ENCODE measurements around the gene GNPTG.
A peak's percentile ranks its signal among the peaks of the same experiment; 100 is the strongest.

The GNPTG gene

DNA sequence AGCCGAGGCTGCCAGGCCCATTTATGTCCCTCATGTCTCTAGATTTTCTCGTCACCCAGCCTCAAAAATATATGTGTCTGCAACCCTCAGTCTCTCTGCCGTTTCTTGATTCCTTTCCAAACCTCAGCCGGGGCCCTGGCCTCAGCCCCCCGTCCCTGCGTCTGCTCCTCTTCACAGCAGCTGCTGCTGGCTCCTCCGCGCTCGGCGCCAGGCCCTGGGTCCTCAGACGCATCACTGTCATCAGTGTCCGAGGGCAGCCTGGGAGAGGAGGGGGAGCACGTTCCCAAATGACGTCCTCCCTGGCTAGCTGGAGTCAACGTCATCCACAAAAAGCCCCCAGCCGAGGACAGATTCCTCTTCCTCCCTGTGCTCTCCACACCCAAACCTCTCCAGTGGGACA, 2.4 kb upstream of the GNPTG start:
- no peak for DNase-seq

DNA sequence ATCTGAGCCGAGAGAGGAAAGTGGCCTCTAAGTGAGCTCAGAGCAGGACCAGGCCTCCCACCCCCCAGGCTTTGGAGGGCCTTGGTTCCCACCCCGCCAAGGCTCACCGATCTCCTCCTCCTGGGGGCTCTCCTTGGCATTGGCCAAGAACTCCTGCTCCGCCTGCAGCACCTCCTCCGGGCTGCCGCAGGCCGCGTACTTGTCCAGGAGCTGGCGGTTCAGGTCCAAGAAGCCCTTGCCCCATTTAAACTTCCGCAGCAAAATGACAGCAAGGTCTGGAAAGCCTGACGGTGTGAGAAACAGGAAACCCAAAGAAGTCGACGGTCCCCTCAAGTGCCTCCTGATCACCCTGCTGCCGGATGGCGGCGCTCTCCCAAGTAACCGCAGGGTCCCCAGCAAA, 1.8 kb upstream of the GNPTG start:
- no peak for DNase-seq

DNA sequence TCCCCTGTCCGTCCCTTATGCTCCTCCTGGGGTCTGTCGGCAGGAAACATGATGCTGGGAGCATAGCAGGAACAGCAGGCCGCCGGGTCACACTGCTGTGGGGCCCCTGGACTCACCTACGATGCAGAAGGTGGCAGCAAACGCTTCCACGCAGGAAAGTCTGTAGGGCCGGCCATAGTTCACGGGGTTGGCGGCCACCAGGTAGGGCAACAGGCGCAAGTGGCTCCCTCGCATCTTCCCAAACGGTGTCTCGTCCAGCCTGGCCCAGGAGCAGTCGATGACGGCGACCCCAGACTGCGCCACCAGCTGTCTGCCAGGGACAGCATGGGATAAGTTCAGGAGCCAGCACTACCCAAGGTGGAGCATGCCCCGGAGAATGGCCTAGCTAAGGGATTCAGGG, 1.0 kb upstream of the GNPTG start:
- DNase-seq: no peak

DNA sequence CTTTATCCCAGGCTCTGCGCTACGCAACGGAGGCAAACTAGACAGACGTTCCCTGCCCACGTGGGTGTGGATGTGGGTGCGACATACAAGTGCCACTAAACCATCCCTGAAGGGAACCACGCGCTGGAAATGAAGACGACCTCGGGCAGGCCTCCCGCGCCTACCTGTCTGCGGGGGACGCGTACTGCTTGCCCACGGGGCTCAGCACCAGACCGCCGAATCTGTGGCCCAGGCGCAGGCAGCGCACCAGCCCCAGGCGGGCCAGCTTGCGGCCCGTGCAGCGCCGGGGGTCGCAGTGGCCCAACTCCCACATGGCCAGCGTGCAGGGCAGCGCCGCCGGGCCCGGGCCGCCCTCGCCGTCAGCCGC, 533 bp upstream of the GNPTG start:
- DNase-seq: no peak

DNA sequence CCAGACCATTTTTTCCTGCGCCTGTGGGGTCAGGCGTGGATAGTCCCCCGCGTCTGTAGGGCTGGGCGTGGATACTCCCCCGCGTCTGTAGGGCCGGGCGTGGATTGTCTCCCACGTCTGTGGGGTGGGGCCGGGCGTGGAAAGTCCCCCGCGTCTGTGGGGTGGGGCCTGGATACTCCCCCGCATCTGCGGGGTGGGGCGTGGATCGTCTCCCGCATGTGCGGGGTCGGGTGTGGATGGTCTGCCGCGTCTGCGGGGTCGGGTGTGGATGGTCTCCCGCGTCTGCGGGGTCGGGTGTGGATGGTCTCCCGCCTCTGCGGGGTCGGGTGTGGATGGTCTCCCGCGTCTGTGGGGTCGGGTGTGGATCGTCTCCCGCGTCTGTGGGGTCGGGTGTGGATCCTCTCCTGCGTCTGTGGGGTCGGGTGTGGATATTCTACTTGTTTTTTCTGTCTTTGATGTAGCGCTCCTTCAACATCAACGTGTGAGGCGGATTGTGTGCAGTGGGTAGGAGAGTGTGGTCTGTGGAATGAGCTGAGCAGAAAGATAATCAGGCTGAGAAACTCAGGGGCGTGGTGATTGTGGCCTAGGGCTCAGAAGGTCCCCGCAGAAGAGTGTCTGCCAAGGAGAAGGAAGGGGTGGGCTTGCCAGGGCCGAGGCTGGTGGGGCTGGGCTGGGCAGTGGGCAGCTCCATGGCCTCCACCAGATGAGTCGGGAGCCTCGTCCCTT, 3.2 kb downstream of the GNPTG start:
- no peak for DNase-seq

DNA sequence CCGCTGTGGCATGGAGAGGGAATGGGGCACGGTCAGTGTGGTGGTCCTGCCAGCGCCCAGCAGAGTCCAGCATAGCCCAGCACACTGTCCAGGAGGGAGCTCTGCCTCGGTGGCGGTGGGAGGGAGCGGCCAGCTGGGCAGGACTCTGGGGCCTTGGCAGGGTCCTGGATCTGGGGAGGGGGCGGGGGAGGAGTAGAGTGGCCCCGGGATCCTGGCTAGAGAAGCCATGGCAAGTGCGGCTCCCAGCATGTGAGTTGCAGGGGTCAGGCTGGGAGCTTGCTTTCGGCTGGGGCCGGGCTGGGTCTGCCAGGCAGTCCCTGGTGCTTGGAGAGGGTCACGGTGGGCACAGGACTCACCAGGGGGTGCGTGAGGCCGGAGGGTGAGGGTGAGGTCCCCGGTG, 3.9 kb downstream of the GNPTG start:
- no peak for DNase-seq

DNA sequence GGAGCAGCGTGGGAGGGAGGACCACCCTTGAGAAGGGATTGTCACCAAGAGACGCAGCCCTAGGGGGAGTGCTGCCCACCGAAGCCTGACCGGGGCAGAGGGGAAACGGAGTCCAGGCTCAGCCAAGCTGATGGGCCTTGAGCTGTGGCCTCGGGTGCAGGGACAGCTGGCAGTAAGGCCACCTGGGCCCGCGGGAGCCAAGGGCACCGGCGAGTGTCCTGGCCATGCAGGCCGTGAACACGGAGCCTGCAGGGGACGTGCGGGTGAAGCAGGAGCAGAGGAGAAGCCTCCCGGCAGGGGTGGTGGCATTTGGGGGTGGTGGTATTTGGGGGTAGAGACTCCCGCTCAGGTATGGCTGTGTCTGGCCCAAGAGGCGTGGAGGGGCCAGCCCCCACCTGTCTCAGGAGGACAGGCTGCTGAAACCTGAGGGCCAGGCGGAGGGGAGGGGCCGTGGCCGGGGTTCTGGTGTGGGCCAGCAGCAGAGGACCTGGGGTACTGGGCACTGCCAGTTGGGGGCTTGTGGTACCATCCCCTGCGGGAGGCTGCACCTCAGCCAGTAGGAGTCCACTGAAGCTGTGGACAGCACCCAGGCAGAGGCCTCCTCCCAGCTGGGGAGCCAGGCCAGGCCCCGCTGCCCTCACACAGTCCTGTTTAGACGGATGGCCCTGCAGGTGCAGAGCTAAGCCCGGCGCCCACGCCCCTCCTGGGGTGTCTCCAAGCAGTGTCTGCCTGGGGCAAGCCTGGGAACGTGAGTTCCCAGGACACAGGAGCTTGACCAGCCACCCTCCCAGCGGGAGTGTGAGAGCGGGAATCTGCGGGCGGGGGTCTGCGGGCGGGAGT, 4.5 kb downstream of the GNPTG start:
- no peak for DNase-seq

DNA sequence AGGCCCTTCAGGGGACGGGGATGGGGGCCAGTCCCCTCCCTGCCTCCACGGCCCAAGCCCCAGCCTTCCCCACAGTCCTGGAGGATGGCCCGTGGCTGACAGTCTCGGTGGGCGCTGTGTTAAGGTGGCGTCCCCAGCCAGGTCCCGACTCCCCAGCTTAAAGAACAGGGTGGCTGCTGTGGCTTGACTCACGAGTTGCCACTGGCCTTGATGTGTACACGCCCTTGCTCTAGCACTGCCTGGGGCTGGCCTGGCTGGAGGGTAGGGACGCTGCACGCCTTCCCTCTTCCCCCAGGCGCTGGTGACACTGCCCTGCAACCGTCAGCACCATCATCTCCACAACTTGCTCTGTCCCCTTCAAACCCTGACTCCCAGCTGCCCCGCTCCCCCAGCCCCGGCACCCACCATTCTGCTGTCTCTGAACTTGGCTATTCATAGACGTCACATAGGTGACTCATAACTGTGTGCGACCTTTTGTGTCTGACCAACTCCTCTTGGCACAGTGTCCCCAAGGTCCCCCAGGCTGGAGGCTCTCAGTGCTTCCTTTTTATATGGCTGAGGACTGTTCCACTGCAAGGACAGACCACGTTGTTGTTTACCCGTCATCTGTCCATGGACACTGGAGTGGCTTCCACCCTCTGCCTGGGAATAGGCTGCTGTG, 6.3 kb downstream of the GNPTG start:
- no peak for DNase-seq

DNA sequence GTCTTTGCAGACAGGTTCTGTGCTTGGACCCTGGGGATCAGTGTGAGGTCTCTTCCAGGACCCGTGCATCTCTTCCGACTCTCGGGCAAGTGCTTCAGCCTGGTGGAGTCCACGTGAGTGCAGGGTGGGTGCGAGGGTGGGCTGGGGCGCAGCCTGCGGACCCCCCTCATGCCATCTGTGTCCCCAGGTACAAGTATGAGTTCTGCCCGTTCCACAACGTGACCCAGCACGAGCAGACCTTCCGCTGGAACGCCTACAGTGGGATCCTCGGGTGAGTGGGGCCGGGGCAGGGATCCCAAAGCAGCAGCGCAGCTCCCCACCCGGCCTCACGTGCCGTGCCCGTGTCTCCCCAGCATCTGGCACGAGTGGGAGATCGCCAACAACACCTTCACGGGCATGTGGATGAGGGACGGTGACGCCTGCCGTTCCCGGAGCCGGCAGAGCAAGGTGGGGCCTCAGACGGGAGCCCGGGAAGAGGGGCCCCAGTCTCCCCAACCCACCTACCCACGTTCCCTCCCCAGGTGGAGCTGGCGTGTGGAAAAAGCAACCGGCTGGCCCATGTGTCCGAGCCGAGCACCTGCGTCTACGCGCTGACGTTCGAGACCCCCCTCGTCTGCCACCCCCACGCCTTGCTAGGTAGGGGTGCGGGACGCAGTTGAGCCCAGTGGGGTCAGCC, 10.1 kb downstream of the GNPTG start:
- DNase-seq: no peak

DNA sequence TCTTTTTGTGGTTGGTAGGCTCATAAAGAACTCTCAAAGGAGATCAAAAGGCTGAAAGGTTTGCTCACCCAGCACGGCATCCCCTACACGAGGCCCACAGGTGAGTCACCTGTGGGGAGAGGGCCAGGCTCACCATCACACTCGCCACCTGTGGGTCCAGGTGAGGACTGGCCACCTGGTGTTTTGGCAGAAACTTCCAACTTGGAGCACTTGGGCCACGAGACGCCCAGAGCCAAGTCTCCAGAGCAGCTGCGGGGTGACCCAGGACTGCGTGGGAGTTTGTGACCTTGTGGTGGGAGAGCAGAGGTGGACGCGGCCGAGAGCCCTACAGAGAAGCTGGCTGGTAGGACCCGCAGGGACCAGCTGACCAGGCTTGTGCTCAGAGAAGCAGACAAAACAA, 11.1 kb downstream of the GNPTG start:
- no peak for DNase-seq

DNA sequence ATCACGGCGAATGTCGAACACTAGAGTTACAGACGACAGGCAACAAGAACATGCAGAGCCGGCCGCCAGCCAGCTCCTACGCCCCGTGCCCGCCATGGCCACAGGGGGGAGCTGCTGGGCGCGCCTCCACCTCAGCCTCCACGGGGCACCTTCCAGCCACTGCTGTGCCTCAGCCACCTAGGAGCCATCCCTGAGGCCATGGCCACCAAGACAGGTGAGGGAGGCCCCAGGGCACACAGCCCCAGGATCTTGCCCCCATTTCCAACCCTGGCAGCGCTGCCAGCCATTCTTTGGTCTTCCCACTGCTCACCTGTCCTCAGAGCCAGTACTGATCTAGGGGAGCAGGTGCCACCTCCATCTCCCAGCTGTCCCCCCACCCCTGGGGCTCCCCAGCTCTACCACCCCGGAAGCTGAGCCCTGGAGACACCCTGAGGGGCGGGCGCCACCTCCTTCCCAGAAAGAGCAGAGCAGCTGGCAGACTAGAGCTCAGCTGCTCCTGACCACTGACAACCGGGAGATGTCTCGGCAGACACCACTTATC, 11.8 kb downstream of the GNPTG start:
- peak; percentile 4 for DNase-seq

DNA sequence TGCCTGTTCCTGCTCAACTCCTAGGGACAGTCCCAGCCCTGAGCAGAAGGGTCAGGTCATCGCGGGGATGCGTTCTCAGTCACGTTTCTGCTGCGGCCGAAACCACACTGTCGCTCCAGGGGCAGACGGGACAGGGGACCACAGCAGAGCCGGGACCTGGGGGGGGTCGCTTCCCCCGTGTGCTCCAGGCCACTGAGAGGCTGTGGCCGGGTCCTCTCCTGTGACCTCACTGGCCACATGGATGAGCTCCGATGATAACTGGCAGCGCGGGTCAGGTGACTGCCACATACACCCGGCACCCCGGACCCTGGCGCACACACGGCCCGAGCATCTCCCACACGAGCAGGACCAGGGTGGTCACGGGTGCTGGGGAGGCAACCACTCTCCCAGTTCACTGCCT, 12.8 kb downstream of the GNPTG start:
- no peak for DNase-seq

DNA sequence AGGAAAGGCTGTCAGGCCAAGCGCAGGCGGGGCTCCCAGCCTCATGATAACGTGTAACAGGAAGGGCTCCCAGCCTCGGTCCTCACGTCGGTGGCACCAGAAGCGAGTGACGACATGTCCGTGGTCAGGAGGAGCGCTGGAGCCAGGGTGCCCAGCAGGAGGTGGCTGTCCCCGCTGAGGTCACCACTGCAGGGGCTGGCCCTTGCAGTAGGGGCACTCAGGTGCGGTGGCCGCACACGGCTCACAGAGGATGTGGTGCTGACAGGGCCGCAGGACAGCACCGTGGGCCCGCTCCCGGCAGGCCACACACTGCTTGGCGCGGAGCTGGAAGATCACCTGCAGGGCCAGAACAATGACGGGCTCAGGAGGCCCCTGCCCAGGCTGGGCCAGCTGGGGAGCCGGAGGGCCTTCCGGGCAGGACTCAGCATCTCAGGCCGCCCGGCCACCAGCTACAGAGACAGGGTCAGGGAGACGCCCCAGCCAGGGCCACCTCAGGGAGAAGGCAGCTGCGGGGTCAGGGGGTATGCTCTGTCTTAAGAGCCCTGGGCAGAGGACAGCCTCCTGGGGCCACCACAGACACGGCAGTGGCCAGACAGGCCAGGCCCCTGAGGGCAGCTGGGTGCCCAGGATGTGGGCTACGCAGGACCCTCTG, 14.5 kb downstream of the GNPTG start:
- DNase-seq: no peak

DNA sequence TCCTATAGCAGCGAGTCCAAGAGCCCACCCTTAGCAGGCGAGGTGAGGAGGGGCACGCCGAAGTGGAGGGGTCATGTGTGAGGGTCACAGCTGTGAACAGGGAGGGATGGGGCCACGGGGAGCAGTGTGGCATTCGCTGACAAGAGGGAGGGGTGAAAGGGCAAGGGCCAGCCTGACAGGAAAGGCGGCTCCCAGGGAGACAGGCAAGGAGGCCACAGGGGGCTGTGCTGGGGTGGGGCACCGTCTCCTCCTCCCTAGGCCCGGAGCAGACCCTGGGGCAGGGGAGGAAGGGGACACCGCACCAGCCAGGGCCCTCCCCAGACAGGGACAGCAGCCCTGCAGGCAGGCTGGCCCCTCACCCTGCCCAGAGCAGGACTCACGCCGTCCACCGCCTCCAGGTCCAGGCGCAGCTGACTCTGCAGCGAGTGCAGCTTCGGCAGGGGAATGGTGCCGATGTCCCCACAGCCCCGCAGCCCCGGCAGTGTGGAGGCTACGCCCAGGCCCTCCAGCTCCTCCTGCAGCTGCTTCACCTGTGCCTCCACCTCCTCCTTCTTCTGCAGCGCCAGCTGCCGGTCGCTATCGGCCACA, 15.1 kb downstream of the GNPTG start:
- DNase-seq: no peak

DNA sequence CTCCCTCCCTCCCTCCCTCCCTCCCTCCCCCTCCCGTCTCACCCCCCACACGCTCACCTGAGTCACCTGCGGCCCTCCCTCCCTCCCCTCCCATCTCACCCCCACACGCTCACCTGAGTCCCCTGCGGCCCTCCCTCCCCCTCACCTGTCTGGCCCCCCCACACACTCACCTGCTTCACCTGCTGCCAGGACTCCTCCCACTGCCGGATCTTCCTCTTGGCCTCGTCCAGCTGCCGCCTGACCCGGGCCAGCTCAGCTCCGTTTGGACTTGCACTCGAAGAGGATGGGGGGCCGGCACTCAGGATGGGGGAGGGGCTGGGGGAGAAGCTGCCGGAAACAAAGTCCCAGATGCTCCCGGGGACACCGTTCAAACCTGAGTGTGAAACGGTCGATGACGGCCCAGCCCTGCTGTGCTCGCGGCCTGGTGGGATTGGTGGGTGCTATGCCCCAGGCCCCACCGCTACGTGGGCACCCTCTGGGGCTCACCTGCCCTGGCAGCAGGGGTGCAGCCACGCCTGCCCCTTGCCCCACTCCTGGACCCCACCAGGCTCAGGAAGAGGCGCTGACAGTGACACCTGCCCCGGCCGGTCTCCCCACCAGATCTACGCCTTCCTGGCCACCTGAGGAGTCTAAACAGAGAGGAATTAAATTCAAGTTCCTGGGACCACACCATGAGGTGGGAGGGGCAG, 15.9 kb downstream of the GNPTG start:
- no peak for DNase-seq

DNA sequence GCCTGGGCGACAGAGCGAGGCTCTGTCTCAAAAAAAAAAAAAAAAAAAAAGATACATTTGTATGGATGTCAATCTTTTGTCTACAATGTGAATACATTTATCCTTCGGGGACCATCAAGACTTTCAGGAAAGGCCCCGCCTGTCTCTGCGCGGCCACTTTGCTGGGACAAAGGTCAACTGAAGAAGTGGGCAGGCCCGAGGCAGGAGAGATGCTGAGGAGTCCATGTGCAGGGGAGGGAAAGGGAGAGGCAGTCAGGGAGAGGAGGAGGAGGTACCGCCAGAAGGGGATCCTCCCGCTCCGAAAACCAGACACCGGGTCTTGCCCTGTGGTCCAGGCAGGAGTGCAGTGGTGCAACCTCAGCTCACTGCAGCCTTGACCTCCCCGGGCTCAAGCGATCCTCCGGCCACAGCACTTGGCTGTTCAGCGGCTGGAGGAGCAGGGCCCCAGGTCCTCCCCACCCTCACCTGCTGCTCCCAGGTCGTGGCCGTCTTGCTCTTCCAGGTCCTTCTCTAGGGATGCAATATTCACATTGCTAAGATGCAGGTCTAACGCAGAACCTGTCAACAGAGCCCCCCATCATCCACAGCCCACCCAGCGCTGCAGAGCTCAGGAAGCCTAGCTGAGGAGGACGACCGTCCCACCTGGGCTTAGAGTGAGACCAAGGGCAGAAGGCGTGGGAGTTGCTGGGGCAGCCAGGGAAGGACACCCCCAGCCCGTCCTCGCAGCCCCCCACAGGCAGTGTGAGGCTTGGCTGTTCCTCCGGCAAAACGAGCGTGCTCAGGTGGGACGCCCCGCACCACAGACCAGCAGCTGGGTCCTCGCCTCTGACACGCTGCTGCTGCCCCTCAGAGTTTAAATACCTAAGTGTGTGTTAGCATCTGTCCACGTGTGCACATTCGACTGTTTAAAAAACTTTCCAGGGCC, 19.6 kb downstream of the GNPTG start:
- no peak for DNase-seq

DNA sequence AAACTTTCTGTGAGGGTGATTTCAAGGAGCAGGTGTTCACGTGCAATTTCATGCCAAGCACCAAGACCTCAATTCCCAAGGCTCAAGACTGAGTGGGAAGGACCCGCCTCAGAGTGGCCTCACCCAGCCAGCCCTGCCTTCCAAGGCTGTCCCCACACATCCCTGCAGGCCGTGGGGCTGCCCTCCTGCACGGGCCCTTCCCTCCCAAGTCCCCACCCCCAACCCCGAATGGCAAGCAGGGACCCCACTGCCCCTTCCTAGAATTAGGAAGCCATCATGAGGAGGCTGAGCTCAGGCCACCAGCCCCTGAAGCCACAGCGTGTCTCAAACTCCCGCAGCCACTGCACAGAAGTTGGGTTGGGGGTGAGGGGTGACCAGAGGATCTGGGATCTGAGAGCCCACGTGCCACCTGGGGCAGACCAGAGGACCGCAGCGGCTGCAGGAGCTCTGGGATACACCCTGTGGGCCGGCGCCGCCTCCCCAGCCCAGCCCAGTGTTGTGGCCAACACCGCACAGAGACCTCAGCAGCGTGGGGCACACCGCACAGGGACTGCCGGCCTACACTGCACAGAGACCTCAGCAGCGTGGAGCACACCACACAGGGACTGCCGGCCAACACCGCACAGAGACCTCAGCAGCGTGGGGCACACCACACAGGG, 20.7 kb downstream of the GNPTG start:
- no peak for DNase-seq

DNA sequence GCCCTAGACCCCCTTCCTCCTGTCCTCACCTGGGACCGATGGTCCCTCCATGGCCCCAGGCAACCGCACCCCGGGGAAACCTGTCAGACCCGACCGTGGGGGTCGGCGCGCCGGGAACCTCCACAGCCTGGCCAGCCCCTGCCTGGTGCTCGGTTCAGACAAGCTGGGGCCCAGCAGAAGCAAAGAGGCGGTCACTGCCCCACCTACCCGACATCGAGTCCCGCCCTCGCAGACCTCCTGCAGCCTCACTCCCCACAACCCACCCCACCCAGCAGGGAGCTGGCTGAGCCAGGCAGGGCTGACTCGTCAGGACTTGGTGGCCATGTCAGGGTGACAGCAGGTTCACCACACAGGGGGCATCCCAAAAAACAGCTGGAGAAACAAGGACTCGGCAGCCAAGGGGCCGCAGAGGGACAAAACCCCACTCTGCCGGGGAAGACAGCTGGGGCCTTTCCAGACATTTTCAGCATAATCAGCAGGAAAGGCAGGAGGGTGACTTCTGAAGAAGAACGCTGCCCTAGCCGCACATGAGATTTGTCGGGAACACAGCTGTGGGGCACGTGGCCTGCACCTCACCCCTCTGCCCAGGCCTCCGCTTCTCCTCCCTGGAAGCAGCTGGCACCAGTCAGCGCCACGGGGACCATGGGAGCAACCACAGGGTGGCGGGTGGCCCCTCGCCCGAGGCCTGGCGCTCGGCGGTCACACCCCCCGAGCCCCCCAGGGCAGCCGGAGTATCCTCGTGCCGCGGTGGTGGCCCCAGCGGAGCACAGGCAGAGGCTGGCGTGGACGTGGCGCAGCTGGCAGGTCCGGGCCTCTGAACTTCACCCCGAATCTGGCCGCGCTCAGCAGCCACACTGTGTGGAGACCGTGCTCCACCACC, 22.9 kb downstream of the GNPTG start:
- DNase-seq: no peak

DNA sequence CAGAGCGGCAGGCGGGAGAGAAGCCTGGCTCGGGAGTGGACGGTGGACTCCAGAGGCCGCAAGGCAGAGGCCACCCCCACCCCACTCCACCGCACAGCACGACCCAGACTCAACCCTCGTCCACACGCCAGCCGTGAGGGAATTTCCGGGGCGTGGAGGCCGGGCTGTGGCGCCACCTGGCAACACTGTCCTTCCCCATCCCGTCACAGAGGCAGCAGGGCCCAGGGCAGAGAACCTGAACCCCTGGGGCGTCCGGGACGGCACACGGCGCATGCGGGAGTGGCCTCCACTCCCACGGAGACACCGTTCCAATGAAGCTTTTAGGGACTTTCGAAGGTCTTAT, 23.5 kb downstream of the GNPTG start:
- DNase-seq: no peak
